WTC11 (cell line): ENCODE measurements around the gene ZNF789. TPM values are rescaled to one million over a fixed set of nuclear protein-coding genes. Genes with fewer than 3 reads are reported as not detected.
A peak's percentile ranks its signal among the peaks of the same experiment; 100 is the strongest.

Source experiments
- ATAC-seq: fragments of 200-7000 bp; cut with Tn5 transposase; 2 replicates; pipeline ENCODE4 v1.10.0; 2021; ENCODE audit warnings: mild to moderate bottlenecking, moderate library complexity
- CTCF ChIA-PET: fragments of 300-600 bp; sonication (Branson Sonifier 250); formaldehyde crosslinking; loops from one replicate; lab custom pipeline; 2021; ENCODE audit warnings: antibody characterized with exemption; lab: Charles Lee
- POLR2A ChIA-PET: fragments of 350-600 bp; sonication (Branson Sonifier 250); formaldehyde crosslinking; loops from one replicate; lab custom pipeline; 2021; ENCODE audit warnings: antibody characterized with exemption; lab: Charles Lee
- DNase-seq: peaks from one replicate; pipeline ENCODE4 v3.0.0; 2021; ENCODE audit warnings: low spot score
- H3K27ac Mint-ChIP-seq: 2 replicates; pipeline ENCODE4 v1.8.0; 2021; ENCODE audit warnings: mixed read lengths
- H3K27me3 Mint-ChIP-seq: 2 replicates; pipeline ENCODE4 v1.8.0; 2021; ENCODE audit warnings: low read depth, mild to moderate bottlenecking, moderate library complexity, mixed read lengths
- H3K36me3 Mint-ChIP-seq: 2 replicates; pipeline ENCODE4 v1.8.0; 2021; ENCODE audit warnings: mixed read lengths
- H3K4me1 Mint-ChIP-seq: 2 replicates; pipeline ENCODE4 v1.8.0; 2022; ENCODE audit warnings: mixed read lengths
- H3K4me3 Mint-ChIP-seq: 2 replicates; pipeline ENCODE4 v1.8.0; 2021; ENCODE audit warnings: mild to moderate bottlenecking, moderate library complexity, mixed read lengths
- H3K9me3 Mint-ChIP-seq: 2 replicates; pipeline ENCODE4 v1.8.0; 2021; ENCODE audit warnings: mixed read lengths
- CBFB ChIP-seq: sonication (generic); formaldehyde crosslinking; IDR thresholded peaks from 2 replicates; pipeline ENCODE4 v1.8.1; 2022; ENCODE audit warnings: mild to moderate bottlenecking, low read depth, missing genetic modification reagents
- FOXP1 ChIP-seq: sonication (generic); formaldehyde crosslinking; IDR thresholded peaks from 2 replicates; pipeline ENCODE4 v1.8.0; 2022; ENCODE audit warnings: missing genetic modification reagents, mild to moderate bottlenecking, moderate library complexity, borderline replicate concordance
- JUN ChIP-seq: sonication (generic); formaldehyde crosslinking; IDR thresholded peaks from 2 replicates; pipeline ENCODE4 v1.8.0; 2023; ENCODE audit warnings: mild to moderate bottlenecking, missing genetic modification reagents
- SMAD3 ChIP-seq: sonication (generic); formaldehyde crosslinking; IDR thresholded peaks from 2 replicates; pipeline ENCODE4 v1.8.0; 2022; ENCODE audit warnings: missing genetic modification reagents, mild to moderate bottlenecking, borderline replicate concordance
- SOX15 ChIP-seq: fragments of 250-450 bp; sonication (Bioruptor Pico); IDR thresholded peaks from 2 replicates; pipeline ENCODE4 v1.9.0; 2021; ENCODE audit warnings: mild to moderate bottlenecking
- TCF7 ChIP-seq: sonication (generic); formaldehyde crosslinking; IDR thresholded peaks from 2 replicates; pipeline ENCODE4 v1.8.0; 2022; ENCODE audit warnings: mild to moderate bottlenecking, low read depth, missing genetic modification reagents, moderate library complexity
- TEAD1 ChIP-seq: sonication (generic); formaldehyde crosslinking; IDR thresholded peaks from 2 replicates; pipeline ENCODE4 v1.8.0; 2022; ENCODE audit warnings: mild to moderate bottlenecking, missing genetic modification reagents
- USF2 ChIP-seq: sonication (generic); formaldehyde crosslinking; IDR thresholded peaks from 2 replicates; pipeline ENCODE4 v1.8.1; 2023; ENCODE audit warnings: mild to moderate bottlenecking, missing genetic modification reagents, moderate library complexity
- ZNF219 ChIP-seq: sonication (generic); formaldehyde crosslinking; IDR thresholded peaks from 2 replicates; pipeline ENCODE4 v1.8.0; 2023; ENCODE audit warnings: missing genetic modification reagents, mild to moderate bottlenecking, borderline replicate concordance
- ZNF317 ChIP-seq: sonication (generic); formaldehyde crosslinking; IDR thresholded peaks from 2 replicates; pipeline ENCODE4 v1.8.1; 2023; ENCODE audit warnings: low read depth, mild to moderate bottlenecking, moderate library complexity, missing genetic modification reagents, borderline replicate concordance
- ZNF512 ChIP-seq: sonication (generic); formaldehyde crosslinking; IDR thresholded peaks from 2 replicates; pipeline ENCODE4 v1.8.1; 2022; ENCODE audit warnings: missing genetic modification reagents, borderline replicate concordance
- total RNA-seq: library from RNA; stranded (reverse); gene quantifications from 3 replicates; pipeline ENCODE4 v1.2.3, GENCODE V29; 2021
- TF ChIP-seq, protein P1 (sequence below): fragments of 250-450 bp; sonication (Bioruptor Pico); IDR thresholded peaks from 2 replicates; pipeline ENCODE4 v1.8.0; 2021; ENCODE audit warnings: mild to moderate bottlenecking
- TF ChIP-seq, protein P2 (sequence below): sonication (generic); formaldehyde crosslinking; IDR thresholded peaks from 2 replicates; pipeline ENCODE4 v1.8.1; 2023; ENCODE audit warnings: mild to moderate bottlenecking, missing genetic modification reagents
- TF ChIP-seq, protein P3 (sequence below): fragments of 250-450 bp; sonication (Bioruptor Pico); IDR thresholded peaks from 2 replicates; pipeline ENCODE4 v1.9.0; 2021; ENCODE audit warnings: moderate library complexity, mild to moderate bottlenecking, inconsistent platforms, borderline replicate concordance
- TF ChIP-seq, protein P4 (sequence below): fragments of 250-450 bp; sonication (Bioruptor Pico); IDR thresholded peaks from 2 replicates; pipeline ENCODE4 v1.9.0; 2021; ENCODE audit warnings: mild to moderate bottlenecking, borderline replicate concordance
- TF ChIP-seq, protein P5 (sequence below): sonication (generic); formaldehyde crosslinking; IDR thresholded peaks from 2 replicates; pipeline ENCODE4 v1.8.1; 2022; ENCODE audit warnings: low read depth, missing genetic modification reagents, borderline replicate concordance

The ZNF789 gene
- total RNA-seq, 1 experiment from 2014 or later, result 14.0 TPM

- peak; percentile 58; the same call in 1 of the 2 replicates for TF ChIP-seq ZNF219 (CRISPR knock-in tag)
- TF ChIP-seq, protein P1, sequence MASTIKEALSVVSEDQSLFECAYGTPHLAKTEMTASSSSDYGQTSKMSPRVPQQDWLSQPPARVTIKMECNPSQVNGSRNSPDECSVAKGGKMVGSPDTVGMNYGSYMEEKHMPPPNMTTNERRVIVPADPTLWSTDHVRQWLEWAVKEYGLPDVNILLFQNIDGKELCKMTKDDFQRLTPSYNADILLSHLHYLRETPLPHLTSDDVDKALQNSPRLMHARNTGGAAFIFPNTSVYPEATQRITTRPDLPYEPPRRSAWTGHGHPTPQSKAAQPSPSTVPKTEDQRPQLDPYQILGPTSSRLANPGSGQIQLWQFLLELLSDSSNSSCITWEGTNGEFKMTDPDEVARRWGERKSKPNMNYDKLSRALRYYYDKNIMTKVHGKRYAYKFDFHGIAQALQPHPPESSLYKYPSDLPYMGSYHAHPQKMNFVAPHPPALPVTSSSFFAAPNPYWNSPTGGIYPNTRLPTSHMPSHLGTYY (CRISPR knock-in tag), result no peak
- TF ChIP-seq JUN (CRISPR knock-in tag), result peak; percentile 81; the same call in 1 of the 2 replicates
- TF ChIP-seq FOXP1 (CRISPR knock-in tag), result peak; percentile 91
- TF ChIP-seq, protein P2, sequence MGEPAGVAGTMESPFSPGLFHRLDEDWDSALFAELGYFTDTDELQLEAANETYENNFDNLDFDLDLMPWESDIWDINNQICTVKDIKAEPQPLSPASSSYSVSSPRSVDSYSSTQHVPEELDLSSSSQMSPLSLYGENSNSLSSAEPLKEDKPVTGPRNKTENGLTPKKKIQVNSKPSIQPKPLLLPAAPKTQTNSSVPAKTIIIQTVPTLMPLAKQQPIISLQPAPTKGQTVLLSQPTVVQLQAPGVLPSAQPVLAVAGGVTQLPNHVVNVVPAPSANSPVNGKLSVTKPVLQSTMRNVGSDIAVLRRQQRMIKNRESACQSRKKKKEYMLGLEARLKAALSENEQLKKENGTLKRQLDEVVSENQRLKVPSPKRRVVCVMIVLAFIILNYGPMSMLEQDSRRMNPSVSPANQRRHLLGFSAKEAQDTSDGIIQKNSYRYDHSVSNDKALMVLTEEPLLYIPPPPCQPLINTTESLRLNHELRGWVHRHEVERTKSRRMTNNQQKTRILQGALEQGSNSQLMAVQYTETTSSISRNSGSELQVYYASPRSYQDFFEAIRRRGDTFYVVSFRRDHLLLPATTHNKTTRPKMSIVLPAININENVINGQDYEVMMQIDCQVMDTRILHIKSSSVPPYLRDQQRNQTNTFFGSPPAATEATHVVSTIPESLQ (CRISPR knock-in tag), result no peak
- TF ChIP-seq, protein P3, sequence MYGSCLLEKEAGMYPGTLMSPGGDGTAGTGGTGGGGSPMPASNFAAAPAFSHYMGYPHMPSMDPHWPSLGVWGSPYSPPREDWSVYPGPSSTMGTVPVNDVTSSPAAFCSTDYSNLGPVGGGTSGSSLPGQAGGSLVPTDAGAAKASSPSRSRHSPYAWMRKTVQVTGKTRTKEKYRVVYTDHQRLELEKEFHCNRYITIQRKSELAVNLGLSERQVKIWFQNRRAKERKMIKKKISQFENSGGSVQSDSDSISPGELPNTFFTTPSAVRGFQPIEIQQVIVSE (CRISPR knock-in tag), result no peak
- TF ChIP-seq TEAD1 (CRISPR knock-in tag), result peak; percentile 83; the same call in 1 of the 2 replicates
- peak; percentile 80; the same call in 1 of the 2 replicates for TF ChIP-seq CBFB
- TF ChIP-seq ZNF512 (CRISPR knock-in tag), result no peak
Measured at GRCh38 chr7:99438573-99439480, 33.9 kb upstream of the ZNF789 start, which contains the start of the genes CPSF4 and PTCD1 (continued).

GRCh38 chr7:99440195-99440594 lies 32.5 kb upstream of the ZNF789 start:
- Mint-ChIP-seq H3K9me3 (no peaks in the 10 kb centered on the region), H3K36me3 (peaks cover 26% of the 10 kb centered on the region), H3K27me3 (no peaks in the 10 kb centered on the region), H3K4me1 (peaks cover 23% of the 10 kb centered on the region), H3K4me3 (peak overlapping the region; percentile 97), H3K27ac (peak overlapping the region; percentile 65)
- TF ChIP-seq USF2 (0 out of 2 replicates have a peak, but pooled peaks have one; percentile 11), TEAD1 (CRISPR knock-in tag) (no peak)
- CTCF ChIA-PET, result no interaction called here
- DNase-seq (no peak), ATAC-seq (no peak)
- POLR2A ChIA-PET, result no interaction called here

DNA sequence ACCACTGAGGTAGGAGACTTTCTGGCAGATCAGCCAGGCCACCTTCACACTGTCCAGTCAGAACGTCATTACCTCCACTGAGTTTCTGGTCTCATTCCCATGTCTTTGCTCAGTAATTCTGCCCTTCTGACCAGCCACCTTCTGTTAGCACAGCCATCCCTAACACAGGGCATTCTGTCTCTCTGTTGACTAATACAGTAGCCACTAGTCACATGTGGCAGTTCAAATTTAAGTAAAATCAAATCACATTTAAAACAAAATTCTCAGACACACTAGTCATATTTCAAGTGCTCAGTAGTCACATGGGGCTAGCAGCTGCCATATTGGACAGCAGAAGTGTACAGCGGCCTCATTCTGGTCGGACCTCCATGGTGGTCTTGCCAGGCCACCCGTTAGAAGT lies 26.6 kb upstream of the ZNF789 start:
- ChIA-PET POLR2A (interaction anchor here (0.6 kb wide), 1 partner anchor 10 kb away, joined by 5 read pairs; no protein-coding TSS in a partner anchor), CTCF (interaction anchor here (0.6 to 1.0 kb wide), 2 partner anchors 23 to 45 kb away, joined by 3 to 4 read pairs; no protein-coding TSS in a partner anchor)
- peaks cover 61% of the 10 kb centered on the region for H3K36me3 Mint-ChIP-seq
- H3K9me3 Mint-ChIP-seq, result no peaks in the 10 kb centered on the region
- no peak overlapping the region for H3K4me3 Mint-ChIP-seq
- DNase-seq (no peak), ATAC-seq (no peak)
- H3K27me3 Mint-ChIP-seq, result no peaks in the 10 kb centered on the region
- no peak overlapping the region for H3K27ac Mint-ChIP-seq
- no peak for TF ChIP-seq TCF7 (CRISPR knock-in tag)
- TF ChIP-seq SOX15, result no peak
- no peak for TF ChIP-seq SMAD3 (CRISPR knock-in tag)
- TF ChIP-seq, protein P4, sequence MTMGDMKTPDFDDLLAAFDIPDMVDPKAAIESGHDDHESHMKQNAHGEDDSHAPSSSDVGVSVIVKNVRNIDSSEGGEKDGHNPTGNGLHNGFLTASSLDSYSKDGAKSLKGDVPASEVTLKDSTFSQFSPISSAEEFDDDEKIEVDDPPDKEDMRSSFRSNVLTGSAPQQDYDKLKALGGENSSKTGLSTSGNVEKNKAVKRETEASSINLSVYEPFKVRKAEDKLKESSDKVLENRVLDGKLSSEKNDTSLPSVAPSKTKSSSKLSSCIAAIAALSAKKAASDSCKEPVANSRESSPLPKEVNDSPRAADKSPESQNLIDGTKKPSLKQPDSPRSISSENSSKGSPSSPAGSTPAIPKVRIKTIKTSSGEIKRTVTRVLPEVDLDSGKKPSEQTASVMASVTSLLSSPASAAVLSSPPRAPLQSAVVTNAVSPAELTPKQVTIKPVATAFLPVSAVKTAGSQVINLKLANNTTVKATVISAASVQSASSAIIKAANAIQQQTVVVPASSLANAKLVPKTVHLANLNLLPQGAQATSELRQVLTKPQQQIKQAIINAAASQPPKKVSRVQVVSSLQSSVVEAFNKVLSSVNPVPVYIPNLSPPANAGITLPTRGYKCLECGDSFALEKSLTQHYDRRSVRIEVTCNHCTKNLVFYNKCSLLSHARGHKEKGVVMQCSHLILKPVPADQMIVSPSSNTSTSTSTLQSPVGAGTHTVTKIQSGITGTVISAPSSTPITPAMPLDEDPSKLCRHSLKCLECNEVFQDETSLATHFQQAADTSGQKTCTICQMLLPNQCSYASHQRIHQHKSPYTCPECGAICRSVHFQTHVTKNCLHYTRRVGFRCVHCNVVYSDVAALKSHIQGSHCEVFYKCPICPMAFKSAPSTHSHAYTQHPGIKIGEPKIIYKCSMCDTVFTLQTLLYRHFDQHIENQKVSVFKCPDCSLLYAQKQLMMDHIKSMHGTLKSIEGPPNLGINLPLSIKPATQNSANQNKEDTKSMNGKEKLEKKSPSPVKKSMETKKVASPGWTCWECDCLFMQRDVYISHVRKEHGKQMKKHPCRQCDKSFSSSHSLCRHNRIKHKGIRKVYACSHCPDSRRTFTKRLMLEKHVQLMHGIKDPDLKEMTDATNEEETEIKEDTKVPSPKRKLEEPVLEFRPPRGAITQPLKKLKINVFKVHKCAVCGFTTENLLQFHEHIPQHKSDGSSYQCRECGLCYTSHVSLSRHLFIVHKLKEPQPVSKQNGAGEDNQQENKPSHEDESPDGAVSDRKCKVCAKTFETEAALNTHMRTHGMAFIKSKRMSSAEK (CRISPR knock-in tag), result no peak
- no peak for TF ChIP-seq ZNF317 (CRISPR knock-in tag)
- TF ChIP-seq, protein P5, sequence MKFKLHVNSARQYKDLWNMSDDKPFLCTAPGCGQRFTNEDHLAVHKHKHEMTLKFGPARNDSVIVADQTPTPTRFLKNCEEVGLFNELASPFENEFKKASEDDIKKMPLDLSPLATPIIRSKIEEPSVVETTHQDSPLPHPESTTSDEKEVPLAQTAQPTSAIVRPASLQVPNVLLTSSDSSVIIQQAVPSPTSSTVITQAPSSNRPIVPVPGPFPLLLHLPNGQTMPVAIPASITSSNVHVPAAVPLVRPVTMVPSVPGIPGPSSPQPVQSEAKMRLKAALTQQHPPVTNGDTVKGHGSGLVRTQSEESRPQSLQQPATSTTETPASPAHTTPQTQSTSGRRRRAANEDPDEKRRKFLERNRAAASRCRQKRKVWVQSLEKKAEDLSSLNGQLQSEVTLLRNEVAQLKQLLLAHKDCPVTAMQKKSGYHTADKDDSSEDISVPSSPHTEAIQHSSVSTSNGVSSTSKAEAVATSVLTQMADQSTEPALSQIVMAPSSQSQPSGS (CRISPR knock-in tag), result no peak
- peaks cover 10% of the 10 kb centered on the region for H3K4me1 Mint-ChIP-seq
